ENCODE data around the gene CYB561D1.

CYB561D1 gene

GRCh38 chr1:109481646-109482045 lies 12.2 kb upstream of the CYB561D1 start:
- no peak for DNase-seq (ENCODE audit: low spot score)

GRCh38 chr1:109482242-109482641 lies 11.7 kb upstream of the CYB561D1 start:
- DNase-seq (ENCODE audit: low spot score) = no peak

GRCh38 chr1:109482791-109483671 lies 10.9 kb upstream of the CYB561D1 start:
- peak; percentile 50 for DNase-seq (ENCODE audit: low spot score)

- peak; percentile 96 for DNase-seq (ENCODE audit: low spot score)
Measured at GRCh38 chr1:109483672-109484518, 10.0 kb upstream of the CYB561D1 start, which contains the start of gene ATXN7L2. TSS of gene ATXN7L2 (plus strand) at chr1:109483905. CDS start at chr1:109483954, 49 bp downstream.

- no peak for DNase-seq (ENCODE audit: low spot score)
Measured at GRCh38 chr1:109484519-109484975, 9.3 kb upstream of the CYB561D1 start.

GRCh38 chr1:109485001-109485400 lies 8.9 kb upstream of the CYB561D1 start:
- DNase-seq (ENCODE audit: low spot score) = no peak

- no peak for DNase-seq (ENCODE audit: low spot score)
Measured at GRCh38 chr1:109487261-109487660, 6.6 kb upstream of the CYB561D1 start.

- no peak for DNase-seq (ENCODE audit: low spot score)
Measured at GRCh38 chr1:109488201-109488600, 5.7 kb upstream of the CYB561D1 start.

- DNase-seq (ENCODE audit: low spot score) = no peak
Measured at GRCh38 chr1:109488696-109489095, 5.2 kb upstream of the CYB561D1 start.

GRCh38 chr1:109490029-109490933 lies 3.6 kb upstream of the CYB561D1 start:
- peak; percentile 79 for DNase-seq (ENCODE audit: low spot score)

- no peak for DNase-seq (ENCODE audit: low spot score)
Measured at GRCh38 chr1:109490934-109491302, 3.0 kb upstream of the CYB561D1 start.

GRCh38 chr1:109491372-109491771 lies 2.5 kb upstream of the CYB561D1 start:
- no peak for DNase-seq (ENCODE audit: low spot score)

GRCh38 chr1:109492779-109493178 lies 1.1 kb upstream of the CYB561D1 start:
- no peak for DNase-seq (ENCODE audit: low spot score)

- DNase-seq (ENCODE audit: low spot score) = no peak
Measured at GRCh38 chr1:109493227-109493626, 667 bp upstream of the CYB561D1 start.

GRCh38 chr1:109495738-109496137 lies 1.8 kb downstream of the CYB561D1 start:
- DNase-seq (ENCODE audit: low spot score) = no peak

GRCh38 chr1:109497449-109498160 lies 3.7 kb downstream of the CYB561D1 start:
- no peak for DNase-seq (ENCODE audit: low spot score)

GRCh38 chr1:109498161-109498801 lies 4.4 kb downstream of the CYB561D1 start:
- DNase-seq (ENCODE audit: low spot score) = peak; percentile 28

- no peak for DNase-seq (ENCODE audit: low spot score)
Measured at GRCh38 chr1:109499081-109499480, 5.2 kb downstream of the CYB561D1 start.

- peak; percentile 62 for DNase-seq (ENCODE audit: low spot score)
Measured at GRCh38 chr1:109499661-109500536, 6.0 kb downstream of the CYB561D1 start.

Measured in CD4-positive, alpha-beta T cell treated with Interleukin-15 for 4 hours (primary cell).